Measurements from ENCODE around the gene AFF2. TPM values are rescaled to one million over a fixed set of nuclear protein-coding genes. Genes with fewer than 3 reads are reported as not detected.

The AFF2 gene
- total RNA-seq, 1 donor from 2014 or later: under 0.01 TPM

DNA sequence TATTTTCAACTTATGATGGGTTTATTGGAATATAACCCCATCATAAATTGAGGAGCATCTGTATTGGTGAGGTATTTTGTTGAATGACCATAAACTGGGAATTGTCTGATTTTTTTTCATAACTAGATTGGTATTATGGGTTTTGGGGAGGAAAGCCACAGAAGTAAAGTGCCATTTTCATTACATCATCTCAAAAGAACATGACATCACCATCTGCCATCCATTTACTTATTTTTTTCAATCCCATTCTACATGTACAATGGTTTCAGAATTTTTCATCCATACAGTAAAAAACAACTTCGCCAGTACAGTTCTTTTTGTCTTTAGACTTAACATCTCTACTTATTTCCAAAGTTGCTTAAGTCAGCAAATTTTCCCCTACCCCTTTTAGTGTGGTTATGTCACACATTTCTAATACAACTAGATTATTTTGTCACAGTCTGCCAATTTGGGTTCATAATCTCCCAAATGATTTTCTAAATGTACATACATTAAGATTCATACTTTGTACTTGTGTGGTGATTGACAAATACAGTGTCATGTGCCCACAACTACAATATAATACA is 545.3 kb downstream of the AFF2 start:
- H3K27me3 ChIP-seq (ENCODE audit: control insufficient read depth, insufficient read depth, low read length): no peaks in the 10 kb centered on the region
- FAIRE-seq: no peak

More for the DNA sequence above, 545.3 kb downstream of the AFF2 start:
- TF ChIP-seq, protein P1, sequence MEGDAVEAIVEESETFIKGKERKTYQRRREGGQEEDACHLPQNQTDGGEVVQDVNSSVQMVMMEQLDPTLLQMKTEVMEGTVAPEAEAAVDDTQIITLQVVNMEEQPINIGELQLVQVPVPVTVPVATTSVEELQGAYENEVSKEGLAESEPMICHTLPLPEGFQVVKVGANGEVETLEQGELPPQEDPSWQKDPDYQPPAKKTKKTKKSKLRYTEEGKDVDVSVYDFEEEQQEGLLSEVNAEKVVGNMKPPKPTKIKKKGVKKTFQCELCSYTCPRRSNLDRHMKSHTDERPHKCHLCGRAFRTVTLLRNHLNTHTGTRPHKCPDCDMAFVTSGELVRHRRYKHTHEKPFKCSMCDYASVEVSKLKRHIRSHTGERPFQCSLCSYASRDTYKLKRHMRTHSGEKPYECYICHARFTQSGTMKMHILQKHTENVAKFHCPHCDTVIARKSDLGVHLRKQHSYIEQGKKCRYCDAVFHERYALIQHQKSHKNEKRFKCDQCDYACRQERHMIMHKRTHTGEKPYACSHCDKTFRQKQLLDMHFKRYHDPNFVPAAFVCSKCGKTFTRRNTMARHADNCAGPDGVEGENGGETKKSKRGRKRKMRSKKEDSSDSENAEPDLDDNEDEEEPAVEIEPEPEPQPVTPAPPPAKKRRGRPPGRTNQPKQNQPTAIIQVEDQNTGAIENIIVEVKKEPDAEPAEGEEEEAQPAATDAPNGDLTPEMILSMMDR (IDR thresholded peaks at IDR 0.05; ENCODE audit: insufficient read depth, low read length, severe bottlenecking): no peak
- Histone ChIP-seq H3K36me3 (ENCODE audit: control insufficient read depth, insufficient read depth, low read length) (no peaks in the 10 kb centered on the region), H3K4me3 (ENCODE audit: low read depth, low read length) (no peak overlapping the region)
- no peak for DNase-seq (ENCODE audit: low read depth)
